Liver (tissue), 10 donors: ENCODE measurements around the gene ADAM21. TPM values are rescaled to one million over a fixed set of nuclear protein-coding genes. Genes with fewer than 3 reads are reported as not detected.

Source experiments
- DNase-seq: peaks from one replicate; pipeline ENCODE4 v3.0.0-alpha.2; 2017; ENCODE audit warnings: low spot score
- H3K27ac ChIP-seq, 2 donors: one replicate each; pipeline ENCODE4 v1.7.0; 2013; ENCODE audit warnings: inconsistent platforms in 2 of 2, low read length in 2 of 2, control low read depth in 1 of 2, low read depth in 1 of 2, mild to moderate bottlenecking in 1 of 2
- H3K27me3 ChIP-seq, 4 donors: one replicate each; pipeline versions ENCODE4 v1.6.1 to v1.7.0; 2013; ENCODE audit warnings: low read length in 3 of 4, inconsistent platforms in 1 of 4, mild to moderate bottlenecking in 1 of 4, moderate library complexity in 1 of 4; ENCODE audit not compliant: control insufficient read depth in 4 of 4, insufficient read depth in 4 of 4
- H3K36me3 ChIP-seq, 4 donors: one replicate each; pipeline versions ENCODE4 v1.6.1 to v1.7.0; 2013; ENCODE audit warnings: low read length in 3 of 4, mild to moderate bottlenecking in 3 of 4, low read depth in 1 of 4, moderate library complexity in 1 of 4; ENCODE audit not compliant: control insufficient read depth in 4 of 4, insufficient read depth in 3 of 4
- H3K4me1 ChIP-seq, 4 donors: one replicate each; pipeline versions ENCODE4 v1.6.1 to v1.7.0; 2013; ENCODE audit warnings: low read length in 3 of 4, mild to moderate bottlenecking in 3 of 4, moderate library complexity in 1 of 4; ENCODE audit not compliant: control insufficient read depth in 4 of 4, insufficient read depth in 4 of 4
- H3K4me3 ChIP-seq, 3 donors: one replicate each; pipeline versions ENCODE4 v1.6.1 to v1.7.0; 2013; ENCODE audit warnings: low read length in 3 of 3, control low read depth in 1 of 3, low read depth in 1 of 3, mild to moderate bottlenecking in 1 of 3
- H3K9ac ChIP-seq, 2 donors: one replicate each; pipeline ENCODE4 v1.7.0; 2013; ENCODE audit warnings: low read length in 2 of 2, mild to moderate bottlenecking in 2 of 2, moderate library complexity in 2 of 2, control low read depth in 1 of 2, low read depth in 1 of 2
- H3K9me3 ChIP-seq, 4 donors: one replicate each; pipeline versions ENCODE4 v1.6.1 to v1.7.0; 2013; ENCODE audit warnings: low read length in 3 of 4; ENCODE audit not compliant: control insufficient read depth in 4 of 4
- ATF3 ChIP-seq: IDR thresholded peaks from 2 replicates; pipeline ENCODE4 v1.6.1; 2016; ENCODE audit warnings: antibody characterized with exemption
- NR2F2 ChIP-seq: IDR thresholded peaks from 2 replicates; pipeline ENCODE4 v1.6.1; 2016; ENCODE audit warnings: antibody characterized with exemption
- ZBTB33 ChIP-seq: IDR thresholded peaks from 2 replicates; pipeline ENCODE4 v1.6.1; 2016; ENCODE audit warnings: antibody characterized with exemption
- polyA plus RNA-seq, 2 donors: library from polyadenylated mRNA; stranded (reverse) in 1 of 2; unstranded in 1 of 2; fragments of 200-250 nt in 1 of 2; fragments of >200 nt in 1 of 2; fragmentation: Nextera tagmentation in 1 of 2; extraction: Ambion mirVana in 1 of 2; gene quantifications; one replicate each; pipeline versions ENCODE4 v1.2.1 to v1.2.3, GENCODE V29; 2013 to 2015
- small RNA-seq: library from RNA; depleted of rRNA; stranded (forward); fragments of <200 nt; gene quantifications from one replicate; pipeline ENCODE3, GENCODE V24; 2014
- total RNA-seq, 2 donors: library from RNA; depleted of rRNA; stranded (reverse); fragments of >200 nt; gene quantifications; one replicate each; pipeline ENCODE4 v1.2.3, GENCODE V29; 2014
- donor health status: healthy.
- donor health status: healthy.
- donor health status: healthy.
- donor health status: healthy.
- donor health status: healthy.

The ADAM21 gene
- total and polyA plus RNA-seq, 4 donors: 0.02 to 0.17 TPM; not detected in 2

- Histone ChIP-seq H3K4me3 (no peak overlapping the region), H3K4me1 (no peaks in the 10 kb centered on the region), H3K27ac (no peak overlapping the region), H3K27me3 (no peaks in the 10 kb centered on the region), H3K9ac (no peak overlapping the region), H3K36me3 (no peaks in the 10 kb centered on the region), H3K9me3 (no peaks in the 10 kb centered on the region)
- no peak for DNase-seq
- TF ChIP-seq NR2F2: no peak
- no peak for TF ChIP-seq ATF3
- TF ChIP-seq ZBTB33: no peak
Measured at GRCh38 chr14:70498191-70498590, 46.2 kb downstream of the ADAM21 start.

Small RNA genes within 50 kb of the gene (small RNA-seq; reads per million reads assigned to genes)
- gene RNU6-659P: not detected

Other genes with a start within 250 kb of the ADAM21 start
- 10 to 100 TPM; 10.3 to 13.3 TPM for gene COX16, start 92.5 kb upstream of the ADAM21 start, total RNA-seq
- 10 to 100 TPM; 21.2 to 77.0 TPM for gene COX16, start 92.5 kb upstream of the ADAM21 start, polyA plus RNA-seq
- 10 to 100 TPM; 12.4 to 22.0 TPM for gene SYNJ2BP, start 35.1 kb upstream of the ADAM21 start, total RNA-seq
- 10 to 100 TPM in 1 of 2 donors, 1 to 10 TPM in 1; 8.8 to 27.1 TPM for gene SYNJ2BP, start 35.1 kb upstream of the ADAM21 start, polyA plus RNA-seq
- gene ADAM20, start 82.8 kb downstream of the ADAM21 start, total RNA-seq: 1 to 10 TPM in 1 of 2 donors, under 1 TPM in 1; 0.28 to 2.6 TPM
- under 1 TPM; 0.01 to 0.06 TPM for gene ADAM20, start 82.8 kb downstream of the ADAM21 start, polyA plus RNA-seq
- 10 to 100 TPM; 13.9 to 21.3 TPM for gene MED6, start 148.5 kb downstream of the ADAM21 start, total RNA-seq
- gene MED6, start 148.5 kb downstream of the ADAM21 start, polyA plus RNA-seq: 10 to 100 TPM; 10.4 to 16.6 TPM
- gene TTC9, start 189.7 kb downstream of the ADAM21 start, total RNA-seq: under 1 TPM; 0.09 to 0.59 TPM
- gene TTC9, start 189.7 kb downstream of the ADAM21 start, polyA plus RNA-seq: under 1 TPM; 0.31 to 0.98 TPM